GM12878 (cell line): ENCODE results near the gene B3GNT3. TPM values are rescaled to one million over a fixed set of nuclear protein-coding genes. Genes with fewer than 3 reads are reported as not detected.
"Not testable (repeated sequence)": the region's sequence is repeated elsewhere in the genome, so short reads cannot be mapped to it uniquely, and the experiment has no call there.

Source experiments
- ATAC-seq: fragments of 200-7000 bp; cut with Tn5 transposase; 3 replicates; pipeline ENCODE4 v1.9.1; 2020; ENCODE audit warnings: mild to moderate bottlenecking, moderate library complexity
- BruUV-seq: library from RNA; stranded (reverse); fragments of 400-500 nt; replicated peaks from 2 replicates; lab custom pipeline; 2021; lab: Mats Ljungman, UMichigan
- CTCF ChIA-PET: fragments of 300-600 bp; sonication (Branson Sonifier 250); formaldehyde crosslinking; extraction: SDS; loops from one replicate; lab custom pipeline; 2021; ENCODE audit warnings: inconsistent platforms; lab: Yijun Ruan, JAX
- POLR2A ChIA-PET: fragments of 350-600 bp; formaldehyde crosslinking; extraction: SDS; loops from one replicate; lab custom pipeline; 2021; ENCODE audit warnings: inconsistent platforms; lab: Charles Lee
- RAD21 ChIA-PET: fragments of 300-600 bp; sonication (Branson Sonifier 250); formaldehyde crosslinking; loops from one replicate; lab custom pipeline; 2023; ENCODE audit warnings: antibody characterized with exemption; ENCODE audit not compliant: unreplicated experiment; lab: Charles Lee
- SMC1A ChIA-PET: fragments of 300-600 bp; sonication (Branson Sonifier 250); formaldehyde crosslinking; loops from one replicate; lab custom pipeline; 2023; ENCODE audit not compliant: unreplicated experiment, uncharacterized antibody; lab: Charles Lee
- DNase-seq: peaks from one replicate; pipeline ENCODE4 v3.0.0-alpha.2; 2011; ENCODE audit warnings: low read depth, low spot score
- FAIRE-seq: peaks from 3 replicates; lab custom pipeline; 2011; peaks lifted over from hg19 to GRCh38; lab: Jason Lieb, UNC
- H2AFZ ChIP-seq: 2 replicates; pipeline ENCODE4 v1.6.0; 2011; ENCODE audit warnings: low read depth, low read length, control low read depth; ENCODE audit not compliant: control insufficient read depth
- H3K27ac ChIP-seq: 2 replicates; pipeline ENCODE4 v1.5.1; 2011; ENCODE audit warnings: control low read depth; ENCODE audit not compliant: control insufficient read depth, insufficient read depth
- H3K27me3 ChIP-seq, 2 experiments: replicated peaks in 1 of 2; 2 replicates each; pipeline versions ENCODE4 v1.6.0 to v1.6.1; 2011; ENCODE audit warnings: low read length in 1 of 2; ENCODE audit not compliant: control insufficient read depth in 2 of 2, insufficient read depth in 2 of 2
- H3K36me3 ChIP-seq, 2 experiments: 2 replicates each; pipeline ENCODE4 v1.5.1; 2011; ENCODE audit warnings: low read length in 1 of 2; ENCODE audit not compliant: control insufficient read depth in 2 of 2, insufficient read depth in 2 of 2
- H3K4me1 ChIP-seq: 2 replicates; pipeline ENCODE4 v1.6.1; 2011; ENCODE audit warnings: mild to moderate bottlenecking, low read length, moderate library complexity, mixed read lengths; ENCODE audit not compliant: control insufficient read depth, insufficient read depth
- H3K4me2 ChIP-seq: 2 replicates; pipeline ENCODE4 v1.6.0; 2011; ENCODE audit warnings: control low read depth; ENCODE audit not compliant: control insufficient read depth, insufficient read depth
- H3K4me3 ChIP-seq: fragments of 200-600 bp; sonication (generic); 2 replicates; pipeline ENCODE4 v1.5.1; 2016
- H3K79me2 ChIP-seq: 2 replicates; pipeline ENCODE4 v1.6.0; 2011; ENCODE audit warnings: low read length; ENCODE audit not compliant: control insufficient read depth, insufficient read depth
- H3K9ac ChIP-seq: 2 replicates; pipeline ENCODE4 v1.8.0; 2011; ENCODE audit warnings: low read length, control low read depth, mixed read lengths; ENCODE audit not compliant: control insufficient read depth, insufficient read depth
- H3K9me3 ChIP-seq: replicated peaks from 3 replicates; pipeline ENCODE4 v1.5.1; 2011; ENCODE audit warnings: mild to moderate bottlenecking, low read length; ENCODE audit not compliant: control insufficient read depth, insufficient read depth
- H4K20me1 ChIP-seq: 2 replicates; pipeline ENCODE4 v1.6.0; 2011; ENCODE audit not compliant: control insufficient read depth, insufficient read depth
- EGR1 ChIP-seq, 2 experiments: IDR thresholded peaks; 1 replicate in 1 of 2; 2 replicates in 1 of 2; pipeline ENCODE4 v1.6.1; 2011 to 2012; ENCODE audit warnings: low read depth in 2 of 2, low read length in 2 of 2, borderline replicate concordance in 1 of 2, mild to moderate bottlenecking in 1 of 2, moderate library complexity in 1 of 2
- ESRRA ChIP-seq: IDR thresholded peaks from 2 replicates; pipeline ENCODE4 v1.6.1; 2012; ENCODE audit warnings: mild to moderate bottlenecking, low read length, improper control_type of control experiment
- EZH2 ChIP-seq: IDR thresholded peaks from 2 replicates; pipeline ENCODE4 v1.6.1; 2012; ENCODE audit warnings: low read depth, mild to moderate bottlenecking, control low read depth, inconsistent platforms, low read length, borderline replicate concordance; ENCODE audit not compliant: control insufficient read depth
- JUNB ChIP-seq: IDR thresholded peaks from 2 replicates; pipeline ENCODE4 v1.6.1; 2016; ENCODE audit warnings: antibody characterized with exemption, mild to moderate bottlenecking
- KDM1A ChIP-seq: fragments of 200-600 bp; sonication (generic); IDR thresholded peaks from 2 replicates; pipeline ENCODE4 v1.6.1; 2016; ENCODE audit warnings: borderline replicate concordance
- MYB ChIP-seq: fragments of 150-350 bp; IDR thresholded peaks from 2 replicates; pipeline ENCODE4 v1.6.1; 2014; ENCODE audit warnings: mild to moderate bottlenecking, low read depth, low read length, borderline replicate concordance
- PKNOX1 ChIP-seq: fragments of 450-650 bp; IDR thresholded peaks from 2 replicates; pipeline ENCODE4 v1.6.1; 2016; ENCODE audit warnings: mild to moderate bottlenecking
- POLR2AphosphoS5 ChIP-seq: IDR thresholded peaks from 2 replicates; pipeline ENCODE4 v1.6.1; 2011; ENCODE audit warnings: mild to moderate bottlenecking, low read length, inconsistent platforms
- RUNX3 ChIP-seq: IDR thresholded peaks from 2 replicates; pipeline ENCODE4 v1.6.1; 2012; ENCODE audit warnings: low read length, inconsistent platforms
- SIX5 ChIP-seq: IDR thresholded peaks from 2 replicates; pipeline ENCODE4 v1.6.1; 2011; ENCODE audit warnings: mild to moderate bottlenecking, low read depth, low read length, moderate library complexity; ENCODE audit not compliant: severe bottlenecking
- WGBS: methylation state at CpG from one replicate; pipeline ENCODE4 v1.1.6; 2016; ENCODE audit warnings: low lambda C conversion rate; ENCODE audit not compliant: insufficient replicate concordance, insufficient coverage; ENCODE audit errors: missing lambda C conversion rate; 5-methylcytosine and 5-hydroxymethylcytosine counted together
- in situ Hi-C: fragments of 300-500 bp; cut with MboI; formaldehyde crosslinking; loops from 9 replicates; pipeline ENCODE4 v1.14.3; 2018; ENCODE audit warnings: mixed read lengths
- intact Hi-C: fragments of 100-400 bp; cut with micrococcal nuclease; formaldehyde crosslinking; loops from one replicate; pipeline ENCODE4 v1.14.2; 2022; ENCODE audit not compliant: unreplicated experiment
- polyA plus RNA-seq, 11 experiments: library from polyadenylated mRNA; depleted of rRNA in 4 of 11; unstranded in 6 of 11; stranded (reverse) in 5 of 11; fragments of >200 nt; fragmentation: Nextera tagmentation in 4 of 11; fragmentation: Illumina TruSeq in 1 of 11; extraction: Ambion mirVana in 4 of 11; extraction: Trizol in 1 of 11; gene quantifications; 1 replicate in 1 of 11; 2 replicates in 10 of 11; pipeline versions ENCODE4 v1.2.1 to v1.2.3, GENCODE V29; 2011 to 2016; ENCODE audit warnings: inconsistent platforms in 2 of 11, missing spikeins in 2 of 11, low read depth in 1 of 11
- total RNA-seq, 4 experiments: library from RNA; depleted of rRNA in 3 of 4; stranded (reverse); fragments of >200 nt in 3 of 4; fragmentation: Illumina TruSeq in 1 of 4; extraction: Trizol in 1 of 4; gene quantifications; 2 replicates each; pipeline versions ENCODE4 v1.2.1 to v1.2.3, GENCODE V29; 2013 to 2021
- TF ChIP-seq, protein P1 (sequence below): fragments of 150-350 bp; IDR thresholded peaks from 2 replicates; pipeline ENCODE4 v1.6.1; 2014; ENCODE audit warnings: mild to moderate bottlenecking, low read depth, low read length

Gene B3GNT3
- total and polyA plus RNA-seq, 10 of the 15 experiments (the other 5 are each of a cell fraction or from before 2014, with no cell fraction given): not detected

GRCh38 chr19:17780781-17781180 lies 14.2 kb upstream of the B3GNT3 start:
- H3K9me3 ChIP-seq: no peaks in the 10 kb centered on the region
- BruUV-seq: no TSS peak
- no peak overlapping the region for H3K27ac ChIP-seq
- no peak overlapping the region for H2AFZ ChIP-seq
- in situ Hi-C loops: no loop called here
- peaks cover 16% of the 10 kb centered on the region for H3K4me1 ChIP-seq
- RAD21 ChIA-PET: no interaction called here
- intact Hi-C loops: loop anchor here (10.0 kb wide), 1 partner anchor 154 kb away; the partner anchor contains the start of gene CCDC124
- TF ChIP-seq SIX5 (no peak), ESRRA (no peak), KDM1A (no peak), EGR1 (IDR thresholded peaks at IDR 0.05; ENCODE audit: borderline replicate concordance in 1 of 2, low read depth in 2 of 2, low read length in 2 of 2) (no peak), EZH2 (no peak), RUNX3 (no peak), PKNOX1 (no peak), POLR2AphosphoS5 (no peak), JUNB (no peak), MYB (no peak)
- TF ChIP-seq, protein P1, sequence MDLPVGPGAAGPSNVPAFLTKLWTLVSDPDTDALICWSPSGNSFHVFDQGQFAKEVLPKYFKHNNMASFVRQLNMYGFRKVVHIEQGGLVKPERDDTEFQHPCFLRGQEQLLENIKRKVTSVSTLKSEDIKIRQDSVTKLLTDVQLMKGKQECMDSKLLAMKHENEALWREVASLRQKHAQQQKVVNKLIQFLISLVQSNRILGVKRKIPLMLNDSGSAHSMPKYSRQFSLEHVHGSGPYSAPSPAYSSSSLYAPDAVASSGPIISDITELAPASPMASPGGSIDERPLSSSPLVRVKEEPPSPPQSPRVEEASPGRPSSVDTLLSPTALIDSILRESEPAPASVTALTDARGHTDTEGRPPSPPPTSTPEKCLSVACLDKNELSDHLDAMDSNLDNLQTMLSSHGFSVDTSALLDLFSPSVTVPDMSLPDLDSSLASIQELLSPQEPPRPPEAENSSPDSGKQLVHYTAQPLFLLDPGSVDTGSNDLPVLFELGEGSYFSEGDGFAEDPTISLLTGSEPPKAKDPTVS: no peak
- H3K4me3 ChIP-seq: no peak overlapping the region
- WGBS: 94% methylated on average over 2 of the region's 2 CpGs
- no peaks in the 10 kb centered on the region; the same call in 1 of the 2 replicates for H4K20me1 ChIP-seq
- H3K9ac ChIP-seq: no peak overlapping the region
- no peak for FAIRE-seq
- SMC1A ChIA-PET: no interaction called here
- no peak overlapping the region for H3K4me2 ChIP-seq
- H3K36me3 ChIP-seq: peaks cover 4 to 10% of the 10 kb centered on the region in 2 experiments; a peak in 3 of 4 replicates
- POLR2A ChIA-PET: interaction anchor here (0.6 kb wide), 1 partner anchor 321 kb away, joined by 6 read pairs; no protein-coding TSS in a partner anchor
- no peak for ATAC-seq
- H3K79me2 ChIP-seq: no peaks in the 10 kb centered on the region
- no peak for DNase-seq
- no peaks in the 10 kb centered on the region for H3K27me3 ChIP-seq
- CTCF ChIA-PET: interaction anchor here (0.8 kb wide), 1 partner anchor 77 kb away, joined by 3 read pairs; no protein-coding TSS in a partner anchor

- CTCF ChIA-PET: interaction anchor here (0.6 to 3.2 kb wide), 13 partner anchors 17 to 210 kb away, joined by 3 to 36 read pairs (median 4); partner anchors contain the start of genes FCHO1, JAK3 and RPL18A
Observed at GRCh38 chr19:17783721-17784120, 11.2 kb upstream of the B3GNT3 start.

More at GRCh38 chr19:17783721-17784120, 11.2 kb upstream of the B3GNT3 start:
- FAIRE-seq, ATAC-seq, POLR2A ChIA-PET, H3K27ac ChIP-seq, in situ Hi-C loops, H3K4me2 ChIP-seq, H3K27me3 ChIP-seq, H3K9ac ChIP-seq, BruUV-seq, H3K36me3 ChIP-seq, DNase-seq, H3K9me3 ChIP-seq, H3K4me3 ChIP-seq, H2AFZ ChIP-seq, H3K79me2 ChIP-seq, H3K4me1 ChIP-seq, H4K20me1 ChIP-seq: not testable (repeated sequence)
- intact Hi-C loops: loop anchor here (1.0 to 10.0 kb wide), 2 partner anchors 79 to 151 kb away; partner anchors contain the start of gene CCDC124
- ChIA-PET SMC1A (interaction anchor here (0.6 to 1.9 kb wide), 6 partner anchors 17 to 80 kb away, joined by 3 to 10 read pairs (median 5); no protein-coding TSS in a partner anchor), RAD21 (interaction anchor here (0.7 to 2.2 kb wide), 6 partner anchors 29 to 87 kb away, joined by 3 to 7 read pairs (median 4); partner anchors contain the start of gene MAP1S)
- 82% methylated on average over 5 of the region's 5 CpGs for WGBS
